RWPE1 (cell line): Measurements from ENCODE around the gene TSPY8.
"Not testable (repeated sequence)": the region's sequence is repeated elsewhere in the genome, so short reads cannot be mapped to it uniquely, and the experiment has no call there.

Source experiments
- CTCF ChIA-PET: fragments of 350-600 bp; sonication (Branson Sonifier 250); formaldehyde crosslinking; extraction: SDS; loops from one replicate; lab custom pipeline; 2021; lab: Yijun Ruan, JAX
- POLR2A ChIA-PET: fragments of 400-600 bp; formaldehyde crosslinking; extraction: SDS; loops from one replicate; lab custom pipeline; 2020; ENCODE audit warnings: antibody characterized with exemption; ENCODE audit not compliant: low non-redundant PET; lab: Yijun Ruan, JAX
- DNase-seq: peaks from one replicate; pipeline ENCODE4 v3.0.0; 2012; ENCODE audit warnings: low spot score
- H3K27ac ChIP-seq: fragments of 450-650 bp; 2 replicates; pipeline ENCODE4 v1.5.1; 2017
- TF ChIP-seq, protein P1 (sequence below): fragments of 450-650 bp; conservative IDR thresholded peaks from 2 replicates; pipeline ENCODE4 v1.5.1; 2017; ENCODE audit warnings: low read depth, mild to moderate bottlenecking

TSPY8 gene, protein sequence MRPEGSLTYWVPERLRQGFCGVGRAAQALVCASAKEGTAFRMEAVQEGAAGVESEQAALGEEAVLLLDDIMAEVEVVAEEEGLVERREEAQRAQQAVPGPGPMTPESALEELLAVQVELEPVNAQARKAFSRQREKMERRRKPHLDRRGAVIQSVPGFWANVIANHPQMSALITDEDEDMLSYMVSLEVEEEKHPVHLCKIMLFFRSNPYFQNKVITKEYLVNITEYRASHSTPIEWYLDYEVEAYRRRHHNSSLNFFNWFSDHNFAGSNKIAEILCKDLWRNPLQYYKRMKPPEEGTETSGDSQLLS

DNA sequence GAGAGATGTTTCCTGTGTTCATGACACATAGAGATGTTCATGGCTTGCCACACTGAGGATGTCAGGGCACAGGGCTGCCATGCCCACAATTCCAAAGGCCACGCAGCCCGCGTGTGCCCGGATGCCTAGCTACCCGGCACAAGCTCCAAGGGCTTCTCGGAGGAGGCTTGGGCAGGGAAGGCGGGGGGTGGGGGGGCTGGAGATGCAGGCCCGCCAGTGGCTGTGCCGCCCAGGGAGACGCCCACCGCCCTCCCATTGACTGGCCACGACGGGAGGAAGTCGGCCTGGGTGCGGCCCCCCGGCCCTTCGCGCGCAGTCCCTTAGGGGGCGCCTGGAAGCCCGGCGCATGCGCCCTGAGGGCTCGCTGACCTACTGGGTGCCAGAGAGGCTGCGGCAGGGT lies at the start of gene TSPY8:
TSPY8 (plus strand) TSS at position 301 of the 400 bp plus-strand sequence; CDS start at position 347, 46 bp downstream.
- CTCF ChIA-PET, POLR2A ChIA-PET, DNase-seq, H3K27ac ChIP-seq: not testable (repeated sequence)

DNA sequence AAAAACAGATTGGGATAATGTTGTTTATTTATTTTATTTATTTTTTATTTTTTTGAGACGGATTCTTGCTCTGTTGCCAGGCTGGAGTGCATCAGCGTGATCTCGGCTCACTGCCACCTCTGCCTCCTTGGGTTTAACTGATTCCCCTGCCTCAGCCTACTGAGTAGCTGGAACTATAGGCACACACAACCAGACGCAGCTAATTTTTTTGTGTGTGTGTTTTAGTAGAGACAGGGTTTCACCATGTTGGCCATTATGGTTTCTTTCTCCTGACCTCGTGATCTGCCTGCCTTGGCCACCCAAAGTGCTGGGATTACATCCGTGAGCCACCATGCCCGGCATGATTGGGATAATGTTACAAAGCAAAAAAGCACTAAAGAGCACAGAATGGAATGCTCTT lies 36.6 kb upstream of the TSPY8 start:
- TF ChIP-seq, protein P1, sequence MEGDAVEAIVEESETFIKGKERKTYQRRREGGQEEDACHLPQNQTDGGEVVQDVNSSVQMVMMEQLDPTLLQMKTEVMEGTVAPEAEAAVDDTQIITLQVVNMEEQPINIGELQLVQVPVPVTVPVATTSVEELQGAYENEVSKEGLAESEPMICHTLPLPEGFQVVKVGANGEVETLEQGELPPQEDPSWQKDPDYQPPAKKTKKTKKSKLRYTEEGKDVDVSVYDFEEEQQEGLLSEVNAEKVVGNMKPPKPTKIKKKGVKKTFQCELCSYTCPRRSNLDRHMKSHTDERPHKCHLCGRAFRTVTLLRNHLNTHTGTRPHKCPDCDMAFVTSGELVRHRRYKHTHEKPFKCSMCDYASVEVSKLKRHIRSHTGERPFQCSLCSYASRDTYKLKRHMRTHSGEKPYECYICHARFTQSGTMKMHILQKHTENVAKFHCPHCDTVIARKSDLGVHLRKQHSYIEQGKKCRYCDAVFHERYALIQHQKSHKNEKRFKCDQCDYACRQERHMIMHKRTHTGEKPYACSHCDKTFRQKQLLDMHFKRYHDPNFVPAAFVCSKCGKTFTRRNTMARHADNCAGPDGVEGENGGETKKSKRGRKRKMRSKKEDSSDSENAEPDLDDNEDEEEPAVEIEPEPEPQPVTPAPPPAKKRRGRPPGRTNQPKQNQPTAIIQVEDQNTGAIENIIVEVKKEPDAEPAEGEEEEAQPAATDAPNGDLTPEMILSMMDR, result no peak
- POLR2A ChIA-PET, result no interaction called here
- no peak for DNase-seq
- CTCF ChIA-PET, result no interaction called here
- H3K27ac ChIP-seq, result no peak overlapping the region

DNA sequence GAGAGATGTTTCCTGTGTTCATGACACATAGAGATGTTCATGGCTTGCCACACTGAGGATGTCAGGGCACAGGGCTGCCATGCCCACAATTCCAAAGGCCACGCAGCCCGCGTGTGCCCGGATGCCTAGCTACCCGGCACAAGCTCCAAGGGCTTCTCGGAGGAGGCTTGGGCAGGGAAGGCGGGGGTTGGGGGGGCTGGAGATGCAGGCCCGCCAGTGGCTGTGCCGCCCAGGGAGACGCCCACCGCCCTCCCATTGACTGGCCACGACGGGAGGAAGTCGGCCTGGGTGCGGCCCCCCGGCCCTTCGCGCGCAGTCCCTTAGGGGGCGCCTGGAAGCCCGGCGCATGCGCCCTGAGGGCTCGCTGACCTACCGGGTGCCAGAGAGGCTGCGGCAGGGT lies 20.4 kb upstream of the TSPY8 start, which contains the start of gene TSPY4:
TSPY4 (plus strand) TSS at position 301 of the 400 bp plus-strand sequence; CDS start at position 347, 46 bp downstream.
- POLR2A ChIA-PET, CTCF ChIA-PET, H3K27ac ChIP-seq, DNase-seq: not testable (repeated sequence)

DNA sequence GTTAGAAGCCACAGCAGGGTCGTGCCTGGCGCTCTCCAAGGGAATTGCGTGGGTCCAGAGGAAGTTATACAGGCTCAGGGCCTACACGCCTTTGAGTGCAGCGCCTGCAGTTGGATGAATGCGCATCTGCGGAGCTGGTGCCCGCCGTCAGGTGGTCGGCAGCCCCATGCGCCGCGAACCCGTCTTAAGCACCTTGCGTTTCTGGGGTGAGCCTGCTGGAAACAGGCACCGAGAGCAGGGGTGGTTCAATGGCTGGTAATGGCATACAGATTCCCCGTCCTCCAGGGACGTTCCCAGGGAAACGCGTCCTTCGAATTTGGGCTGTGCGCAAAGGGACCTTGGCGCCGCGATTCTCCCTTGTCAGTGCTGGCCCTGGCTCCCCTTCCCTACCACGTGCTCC lies 38.9 kb downstream of the TSPY8 start:
- DNase-seq, POLR2A ChIA-PET, CTCF ChIA-PET, H3K27ac ChIP-seq: not testable (repeated sequence)

DNA sequence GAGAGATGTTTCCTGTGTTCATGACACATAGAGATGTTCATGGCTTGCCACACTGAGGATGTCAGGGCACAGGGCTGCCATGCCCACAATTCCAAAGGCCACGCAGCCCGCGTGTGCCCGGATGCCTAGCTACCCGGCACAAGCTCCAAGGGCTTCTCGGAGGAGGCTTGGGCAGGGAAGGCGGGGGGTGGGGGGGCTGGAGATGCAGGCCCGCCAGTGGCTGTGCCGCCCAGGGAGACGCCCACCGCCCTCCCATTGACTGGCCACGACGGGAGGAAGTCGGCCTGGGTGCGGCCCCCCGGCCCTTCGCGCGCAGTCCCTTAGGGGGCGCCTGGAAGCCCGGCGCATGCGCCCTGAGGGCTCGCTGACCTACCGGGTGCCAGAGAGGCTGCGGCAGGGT lies 40.5 kb downstream of the TSPY8 start, which contains the start of gene TSPY3:
TSPY3 (plus strand) TSS at position 301 of the 400 bp plus-strand sequence; CDS start at position 347, 46 bp downstream.
- POLR2A ChIA-PET, DNase-seq: not testable (repeated sequence)

More for the DNA sequence above, 40.5 kb downstream of the TSPY8 start, which contains the start of gene TSPY3:
- CTCF ChIA-PET, H3K27ac ChIP-seq: not testable (repeated sequence)
